Neural cell (in vitro differentiated cells): ENCODE data around the gene DACH1. TPM values are rescaled to one million over a fixed set of nuclear protein-coding genes. Genes with fewer than 3 reads are reported as not detected.

Source experiments
- H2AFZ ChIP-seq: fragments of 200-600, 300-800 bp; sonication (generic), shearing (Covaris generic); 2 replicates; pipeline ENCODE4 v1.6.0; 2014; ENCODE audit warnings: low read depth, mild to moderate bottlenecking, antibody characterized with exemption, low read length, moderate library complexity
- H3F3A ChIP-seq: fragments of 200-600 bp; shearing (Covaris generic); 2 replicates; pipeline ENCODE4 v1.6.1; 2016; ENCODE audit warnings: mild to moderate bottlenecking, moderate library complexity, mixed read lengths, antibody characterized with exemption, low read length; ENCODE audit not compliant: insufficient read depth, poor library complexity, severe bottlenecking
- H3K27ac ChIP-seq: fragments of 200-600, 300-800 bp; sonication (generic), shearing (Covaris generic); 2 replicates; pipeline ENCODE4 v1.5.1; 2014; ENCODE audit warnings: mild to moderate bottlenecking, low read length, moderate library complexity
- H3K27me3 ChIP-seq: fragments of 300-800, 200-600 bp; sonication (generic), shearing (Covaris generic); 2 replicates; pipeline ENCODE4 v1.6.0; 2014; ENCODE audit warnings: mild to moderate bottlenecking, low read depth, low read length, moderate library complexity; ENCODE audit not compliant: insufficient read depth
- H3K36me3 ChIP-seq: fragments of 300-800, 200-600 bp; sonication (generic), shearing (Covaris generic); 2 replicates; pipeline ENCODE4 v1.5.1; 2014; ENCODE audit warnings: mild to moderate bottlenecking, antibody characterized with exemption, low read length, moderate library complexity; ENCODE audit not compliant: insufficient read depth
- H3K4me2 ChIP-seq: fragments of 300-800, 200-600 bp; sonication (generic), shearing (Covaris generic); 2 replicates; pipeline ENCODE4 v1.6.0; 2014; ENCODE audit warnings: mild to moderate bottlenecking, low read length
- H3K4me3 ChIP-seq: fragments of 300-800, 200-600 bp; sonication (generic), shearing (Covaris generic); 2 replicates; pipeline ENCODE4 v1.5.1; 2014; ENCODE audit warnings: mild to moderate bottlenecking, low read length, moderate library complexity
- H3K79me2 ChIP-seq: fragments of 200-600 bp; shearing (Covaris generic); replicated peaks from 2 replicates; pipeline ENCODE4 v1.6.0; 2014; ENCODE audit warnings: mild to moderate bottlenecking, low read length, moderate library complexity; ENCODE audit not compliant: insufficient read depth
- H3K9ac ChIP-seq: fragments of 300-800, 200-600 bp; sonication (generic), shearing (Covaris generic); 2 replicates; pipeline ENCODE4 v1.6.1; 2016; ENCODE audit warnings: mild to moderate bottlenecking, low read length, mixed read lengths
- H3K9me2 ChIP-seq: fragments of 200-600 bp; shearing (Covaris generic); 2 replicates; pipeline ENCODE4 v1.6.1; 2016; ENCODE audit warnings: mild to moderate bottlenecking, low read length, mixed read lengths; ENCODE audit not compliant: insufficient read depth
- H3K9me3 ChIP-seq: fragments of 200-600, 300-800 bp; sonication (generic), shearing (Covaris generic); 2 replicates; pipeline ENCODE4 v1.6.1; 2016; ENCODE audit warnings: mild to moderate bottlenecking, mixed run types, low read length, moderate library complexity, mixed read lengths
- H4K20me1 ChIP-seq: fragments of 200-600 bp; shearing (Covaris generic); 2 replicates; pipeline ENCODE4 v1.6.1; 2016; ENCODE audit warnings: mild to moderate bottlenecking, mixed run types; ENCODE audit not compliant: insufficient read depth
- CTCF ChIP-seq: fragments of 450-650 bp; IDR thresholded peaks from 2 replicates; pipeline ENCODE4 v1.5.1; 2014; ENCODE audit warnings: antibody characterized with exemption, mild to moderate bottlenecking, moderate library complexity; ENCODE audit not compliant: poor library complexity, severe bottlenecking
- EP300 ChIP-seq: fragments of 450-650 bp; conservative IDR thresholded peaks from 2 replicates; pipeline ENCODE4 v1.6.1; 2014; ENCODE audit warnings: antibody characterized with exemption, mild to moderate bottlenecking, moderate library complexity; ENCODE audit not compliant: poor library complexity, severe bottlenecking
- EZH2 ChIP-seq: fragments of 200-600, 300-800 bp; shearing (Covaris generic), sonication (generic); IDR thresholded peaks from 2 replicates; pipeline ENCODE4 v1.6.1; 2014; ENCODE audit warnings: antibody characterized with exemption, low read length, borderline replicate concordance, mild to moderate bottlenecking; ENCODE audit not compliant: insufficient read depth, poor library complexity, severe bottlenecking
- MXI1 ChIP-seq: fragments of 450-650 bp; conservative IDR thresholded peaks from 2 replicates; pipeline ENCODE4 v1.6.1; 2014; ENCODE audit warnings: antibody characterized with exemption, mild to moderate bottlenecking; ENCODE audit not compliant: poor library complexity, severe bottlenecking
- POLR2AphosphoS5 ChIP-seq: IDR thresholded peaks from 2 replicates; pipeline ENCODE4 v1.6.1; 2012
- RAD21 ChIP-seq: fragments of 450-650 bp; conservative IDR thresholded peaks from 2 replicates; pipeline ENCODE4 v1.6.1; 2014; ENCODE audit warnings: antibody characterized with exemption, mild to moderate bottlenecking, moderate library complexity
- SMC3 ChIP-seq: fragments of 450-650 bp; conservative IDR thresholded peaks from 2 replicates; pipeline ENCODE4 v1.6.1; 2014; ENCODE audit warnings: antibody characterized with exemption, mild to moderate bottlenecking, moderate library complexity; ENCODE audit not compliant: poor library complexity
- TAF1 ChIP-seq: IDR thresholded peaks from 2 replicates; pipeline ENCODE4 v1.6.1; 2012; ENCODE audit warnings: low read depth
- polyA plus RNA-seq: library from polyadenylated mRNA; depleted of rRNA; stranded (reverse); fragments of >200 nt; gene quantifications from 2 replicates; pipeline ENCODE4 v1.2.3, GENCODE V29; 2014
- TF ChIP-seq, protein P1 (sequence below): IDR thresholded peaks from 2 replicates; pipeline ENCODE4 v1.6.1; 2012; ENCODE audit warnings: borderline replicate concordance

DACH1 gene
- polyA plus RNA-seq, 1 donor from 2014 or later: 20.0 TPM

DNA sequence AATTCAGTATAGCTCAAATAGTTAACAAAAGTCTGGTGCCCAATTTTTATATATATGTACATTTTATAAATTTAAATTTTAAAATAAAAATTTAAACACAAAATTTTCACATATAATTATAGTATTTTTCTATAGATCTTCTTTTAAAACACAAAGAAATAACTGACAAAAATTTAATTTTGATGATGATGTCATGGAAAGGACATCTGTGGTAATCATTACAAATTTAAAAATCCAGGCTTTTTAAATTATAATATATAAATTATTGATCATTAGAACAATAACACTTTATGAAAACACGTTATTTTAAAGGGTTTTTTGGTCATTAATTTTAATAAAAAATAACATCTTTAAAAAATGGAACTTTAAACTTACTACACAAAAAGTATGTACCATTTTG is 381.1 kb downstream of the DACH1 start:
- H3K4me3 ChIP-seq: no peak overlapping the region
- H3K9me2 ChIP-seq: no peaks in the 10 kb centered on the region
- no peaks in the 10 kb centered on the region for H3F3A ChIP-seq
- no peak overlapping the region for H3K27ac ChIP-seq
- H4K20me1 ChIP-seq: no peaks in the 10 kb centered on the region
- no peaks in the 10 kb centered on the region for H3K27me3 ChIP-seq
- H3K36me3 ChIP-seq: no peaks in the 10 kb centered on the region
- H3K9me3 ChIP-seq: no peaks in the 10 kb centered on the region
- no peak overlapping the region for H3K9ac ChIP-seq
- H2AFZ ChIP-seq: no peak overlapping the region
- no peak overlapping the region for H3K4me2 ChIP-seq
- TF ChIP-seq TAF1: no peak
- TF ChIP-seq, protein P1, sequence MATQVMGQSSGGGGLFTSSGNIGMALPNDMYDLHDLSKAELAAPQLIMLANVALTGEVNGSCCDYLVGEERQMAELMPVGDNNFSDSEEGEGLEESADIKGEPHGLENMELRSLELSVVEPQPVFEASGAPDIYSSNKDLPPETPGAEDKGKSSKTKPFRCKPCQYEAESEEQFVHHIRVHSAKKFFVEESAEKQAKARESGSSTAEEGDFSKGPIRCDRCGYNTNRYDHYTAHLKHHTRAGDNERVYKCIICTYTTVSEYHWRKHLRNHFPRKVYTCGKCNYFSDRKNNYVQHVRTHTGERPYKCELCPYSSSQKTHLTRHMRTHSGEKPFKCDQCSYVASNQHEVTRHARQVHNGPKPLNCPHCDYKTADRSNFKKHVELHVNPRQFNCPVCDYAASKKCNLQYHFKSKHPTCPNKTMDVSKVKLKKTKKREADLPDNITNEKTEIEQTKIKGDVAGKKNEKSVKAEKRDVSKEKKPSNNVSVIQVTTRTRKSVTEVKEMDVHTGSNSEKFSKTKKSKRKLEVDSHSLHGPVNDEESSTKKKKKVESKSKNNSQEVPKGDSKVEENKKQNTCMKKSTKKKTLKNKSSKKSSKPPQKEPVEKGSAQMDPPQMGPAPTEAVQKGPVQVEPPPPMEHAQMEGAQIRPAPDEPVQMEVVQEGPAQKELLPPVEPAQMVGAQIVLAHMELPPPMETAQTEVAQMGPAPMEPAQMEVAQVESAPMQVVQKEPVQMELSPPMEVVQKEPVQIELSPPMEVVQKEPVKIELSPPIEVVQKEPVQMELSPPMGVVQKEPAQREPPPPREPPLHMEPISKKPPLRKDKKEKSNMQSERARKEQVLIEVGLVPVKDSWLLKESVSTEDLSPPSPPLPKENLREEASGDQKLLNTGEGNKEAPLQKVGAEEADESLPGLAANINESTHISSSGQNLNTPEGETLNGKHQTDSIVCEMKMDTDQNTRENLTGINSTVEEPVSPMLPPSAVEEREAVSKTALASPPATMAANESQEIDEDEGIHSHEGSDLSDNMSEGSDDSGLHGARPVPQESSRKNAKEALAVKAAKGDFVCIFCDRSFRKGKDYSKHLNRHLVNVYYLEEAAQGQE: no peak
- TF ChIP-seq CTCF: no peak
- no peaks in the 10 kb centered on the region for H3K79me2 ChIP-seq

DNA sequence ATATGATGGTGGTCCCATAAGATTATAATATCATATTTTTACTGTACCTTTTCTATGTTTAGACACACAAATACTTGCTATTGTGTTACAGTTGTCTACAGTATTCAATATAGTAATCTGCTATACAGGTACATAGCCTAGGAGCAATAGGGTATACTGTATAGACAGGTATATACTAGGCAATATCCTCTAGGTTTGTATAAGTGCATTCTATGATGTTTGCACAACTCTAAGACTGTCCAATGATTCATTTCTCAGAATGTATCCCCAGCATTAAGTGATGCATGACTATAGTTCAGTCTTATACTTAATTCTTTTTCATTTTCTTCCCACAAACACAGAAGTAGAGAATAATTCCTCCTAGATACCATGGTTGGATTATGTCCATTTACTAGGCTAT is 383.3 kb downstream of the DACH1 start:
- no peaks in the 10 kb centered on the region for H3K9me3 ChIP-seq
- H3K9me2 ChIP-seq: no peaks in the 10 kb centered on the region
- TF ChIP-seq EP300 (no peak), EZH2 (no peak), CTCF (no peak)
- no peaks in the 10 kb centered on the region for H3K27me3 ChIP-seq
- H3K27ac ChIP-seq: no peak overlapping the region
- no peak overlapping the region for H3K4me2 ChIP-seq
- no peaks in the 10 kb centered on the region for H3K79me2 ChIP-seq
- no peak overlapping the region for H3K4me3 ChIP-seq
- no peak overlapping the region for H3K9ac ChIP-seq
- H2AFZ ChIP-seq: no peak overlapping the region
- no peaks in the 10 kb centered on the region for H3K36me3 ChIP-seq
- no peaks in the 10 kb centered on the region for H4K20me1 ChIP-seq
- H3F3A ChIP-seq: no peaks in the 10 kb centered on the region

DNA sequence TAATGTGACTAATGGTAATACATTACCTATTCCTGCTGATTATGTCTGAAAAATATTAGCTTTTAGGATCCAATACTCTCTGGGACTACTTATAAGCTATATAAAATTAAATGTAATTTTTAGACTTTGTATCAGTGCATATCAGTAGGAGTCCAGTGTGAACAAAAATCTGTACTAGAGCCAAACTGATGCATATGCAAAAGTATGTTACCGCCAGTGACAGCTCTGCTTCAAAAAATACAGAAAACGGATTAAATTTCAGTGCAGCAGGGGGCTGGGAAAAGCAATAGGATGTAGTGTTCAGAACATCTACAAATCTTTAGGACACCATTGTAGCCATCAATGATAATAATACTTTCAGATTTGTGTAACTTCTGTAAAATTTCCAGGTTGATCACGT is 385.5 kb downstream of the DACH1 start:
- Histone ChIP-seq H4K20me1 (no peaks in the 10 kb centered on the region), H3K36me3 (no peaks in the 10 kb centered on the region), H3K9me3 (no peaks in the 10 kb centered on the region), H3K4me2 (no peak overlapping the region), H3K4me3 (no peak overlapping the region), H3K79me2 (no peaks in the 10 kb centered on the region), H3K27me3 (no peaks in the 10 kb centered on the region), H3K9me2 (no peaks in the 10 kb centered on the region), H3F3A (no peaks in the 10 kb centered on the region), H2AFZ (no peak overlapping the region), H3K27ac (no peak overlapping the region), H3K9ac (no peak overlapping the region)
- TF ChIP-seq RAD21: no peak
- no peak for TF ChIP-seq SMC3
- no peak for TF ChIP-seq EP300
- no peak for TF ChIP-seq CTCF
- TF ChIP-seq POLR2AphosphoS5: no peak
- TF ChIP-seq TAF1: no peak
- TF ChIP-seq MXI1: no peak
